ENCODE measurements around the gene MEIS2.

Gene MEIS2

GRCh38 chr15:36917411-36918267, 182.7 kb downstream of the MEIS2 start:
- no peak for DNase-seq

DNA sequence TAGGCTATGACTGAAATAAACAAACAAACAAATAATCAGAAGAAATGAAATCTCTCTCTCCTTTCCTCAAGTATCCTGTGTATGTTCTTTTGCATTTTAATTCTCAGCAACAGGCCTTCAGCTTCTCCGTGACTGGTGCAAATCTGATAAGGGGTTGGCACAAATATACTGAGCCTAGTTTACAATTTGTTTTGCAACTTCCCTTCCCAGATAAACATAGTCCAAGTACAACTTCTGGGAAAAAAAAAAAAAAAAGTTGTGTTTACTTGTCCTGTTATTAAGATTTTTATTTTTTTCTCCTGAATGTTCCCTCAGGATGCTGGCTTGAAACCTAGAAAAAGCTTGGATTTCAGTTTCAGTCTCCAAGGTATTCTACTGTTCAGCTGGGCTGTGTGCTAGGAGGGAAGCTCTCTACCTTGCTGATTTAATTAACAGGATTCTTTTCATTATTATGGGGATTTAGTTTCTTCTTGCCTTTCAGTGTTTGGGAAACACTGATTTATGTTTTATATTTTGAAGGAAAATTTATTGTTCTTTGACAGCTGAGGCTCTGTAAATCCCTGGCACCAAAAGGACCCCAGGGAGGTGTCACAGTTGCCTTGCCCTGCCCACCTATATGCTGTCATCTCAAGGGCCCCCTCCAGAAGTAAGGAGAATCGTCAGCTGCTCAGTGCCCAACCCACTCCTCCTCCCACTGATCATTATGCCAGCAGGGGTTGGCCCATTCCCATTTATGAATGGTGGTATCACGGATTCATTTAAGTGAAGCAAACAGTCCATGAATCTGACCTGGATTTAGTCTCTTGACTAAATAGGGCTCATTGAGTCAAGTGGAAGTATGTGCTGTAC, 185.2 kb downstream of the MEIS2 start:
- no peak for DNase-seq

- DNase-seq: no peak
Observed at GRCh38 chr15:36914466-36914865, 185.9 kb downstream of the MEIS2 start.

DNA sequence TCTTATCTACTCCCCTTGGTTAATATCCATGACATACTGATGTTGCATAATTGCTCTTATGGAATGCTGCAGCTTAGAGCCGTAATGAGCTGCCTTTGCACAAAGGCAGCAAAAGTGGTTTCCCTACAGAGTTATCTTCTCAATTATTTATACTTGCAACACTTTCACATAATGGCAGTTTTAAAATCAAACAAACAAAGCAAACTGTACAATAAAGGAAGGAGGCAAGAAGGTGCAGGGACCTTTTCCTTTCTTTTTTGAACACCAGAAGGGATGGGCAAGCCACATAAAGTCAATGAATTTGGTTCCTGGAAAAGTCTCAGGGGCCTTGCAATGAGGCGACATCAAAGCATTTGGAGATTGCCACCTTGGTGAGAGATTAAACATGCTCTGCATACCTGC, 188.0 kb downstream of the MEIS2 start:
- DNase-seq: no peak

- DNase-seq: no peak
Observed at GRCh38 chr15:36911322-36911944, 188.9 kb downstream of the MEIS2 start.

DNA sequence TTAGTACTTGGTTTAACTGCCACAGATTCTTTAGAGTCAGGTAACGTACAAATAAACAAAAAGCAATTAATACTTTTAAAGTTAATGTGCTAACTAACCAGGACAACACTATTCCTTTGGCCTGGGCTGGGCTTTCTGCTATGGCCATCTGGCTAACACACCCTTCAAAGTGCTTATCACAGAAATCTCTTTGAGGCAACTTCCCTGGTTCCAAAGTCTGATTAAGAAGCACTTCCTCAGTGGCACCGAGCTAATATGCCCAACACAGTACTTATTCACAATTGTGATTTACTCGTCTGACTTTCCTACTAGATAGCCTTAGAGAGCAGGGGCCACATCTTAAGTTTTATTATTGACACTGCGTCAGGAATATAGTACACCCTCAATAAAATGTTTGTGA, 191.4 kb downstream of the MEIS2 start:
- DNase-seq: no peak

DNA sequence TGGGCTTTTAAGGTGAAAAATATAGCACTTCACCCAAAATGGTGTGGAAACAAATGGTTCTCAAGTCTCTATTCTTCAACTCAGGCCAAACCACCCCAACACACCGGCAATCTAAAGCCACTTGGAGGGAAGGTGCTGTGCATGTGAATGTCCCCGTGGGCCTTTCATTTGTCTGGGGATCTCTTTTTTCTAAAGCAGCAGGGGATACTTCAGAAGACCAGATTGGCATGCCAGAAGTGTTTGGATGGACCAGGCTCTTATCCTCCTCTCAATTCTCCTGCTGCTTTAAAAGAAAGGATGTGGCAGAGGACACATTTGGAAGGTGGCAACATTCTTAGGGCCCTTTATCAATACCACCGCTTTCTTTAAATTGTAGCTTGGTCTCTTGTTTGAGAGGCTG, 193.1 kb downstream of the MEIS2 start:
- no peak for DNase-seq

- no peak for DNase-seq
Observed at GRCh38 chr15:36905908-36906307, 194.4 kb downstream of the MEIS2 start.

DNA sequence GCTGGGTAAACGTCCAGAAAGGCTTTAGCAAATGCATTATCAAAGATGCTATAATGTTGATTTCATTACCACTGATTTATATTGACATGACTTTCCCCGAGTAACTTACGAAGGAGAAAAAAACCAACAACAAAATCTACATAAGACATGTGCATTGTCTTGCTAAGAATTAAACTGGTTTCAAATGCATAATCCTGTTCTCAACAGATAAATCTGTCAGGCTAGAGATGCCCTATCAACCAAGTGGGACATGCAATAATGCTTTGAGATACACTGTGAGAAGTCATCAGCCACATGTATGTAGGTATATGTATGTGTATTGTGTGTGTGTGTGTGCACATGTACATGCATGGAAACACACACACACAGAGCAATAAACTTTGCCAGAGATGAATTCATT, 195.6 kb downstream of the MEIS2 start:
- no peak for DNase-seq

DNA sequence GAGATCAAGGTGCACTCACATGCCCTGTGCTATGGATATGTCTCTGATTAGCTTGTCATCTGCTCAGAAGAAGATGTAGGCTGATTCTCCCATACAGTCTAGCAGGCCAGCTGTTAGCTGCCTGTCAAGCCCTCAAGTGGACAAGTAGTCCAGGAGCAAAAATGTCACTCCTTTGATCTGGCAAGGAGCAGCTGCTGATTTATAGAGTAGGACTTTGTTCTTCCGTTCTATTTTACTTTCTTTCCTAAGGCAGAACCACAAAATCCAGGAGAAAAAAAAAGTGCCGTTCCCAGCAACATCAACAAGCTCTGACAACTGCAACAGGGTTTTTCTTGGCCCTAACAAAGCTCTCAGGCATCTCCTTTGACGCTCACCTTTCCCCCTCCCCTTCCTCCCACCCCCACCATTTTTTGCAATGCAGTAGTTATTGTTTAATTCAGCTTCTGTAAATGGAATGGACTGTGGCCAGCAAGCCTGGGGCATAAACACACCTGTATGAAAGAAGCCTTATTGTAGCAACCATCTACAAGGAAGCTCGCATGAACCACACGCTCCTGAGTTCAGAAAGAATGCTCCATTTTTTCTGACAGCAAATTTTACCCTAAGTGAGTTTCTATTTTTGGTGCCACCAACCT, 196.3 kb downstream of the MEIS2 start:
- DNase-seq: peak; percentile 10

DNA sequence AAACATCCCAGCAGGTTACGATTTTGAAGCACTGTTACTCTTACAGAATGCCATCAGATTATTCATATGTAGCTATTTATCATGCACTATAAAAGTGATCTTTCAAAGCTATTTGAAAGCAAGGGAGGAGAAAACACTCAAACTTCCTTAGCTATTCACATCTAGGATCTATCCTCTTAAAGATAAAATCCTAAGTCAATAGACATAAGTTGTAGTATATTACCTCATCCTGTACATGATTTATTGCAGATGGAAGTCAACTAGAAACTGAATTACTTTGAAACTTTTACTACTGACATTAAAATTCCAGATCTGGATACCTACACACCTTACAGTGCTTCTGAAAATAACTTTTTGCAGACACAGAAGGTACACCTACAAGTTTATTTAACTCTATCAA, 197.2 kb downstream of the MEIS2 start:
- DNase-seq: no peak

DNA sequence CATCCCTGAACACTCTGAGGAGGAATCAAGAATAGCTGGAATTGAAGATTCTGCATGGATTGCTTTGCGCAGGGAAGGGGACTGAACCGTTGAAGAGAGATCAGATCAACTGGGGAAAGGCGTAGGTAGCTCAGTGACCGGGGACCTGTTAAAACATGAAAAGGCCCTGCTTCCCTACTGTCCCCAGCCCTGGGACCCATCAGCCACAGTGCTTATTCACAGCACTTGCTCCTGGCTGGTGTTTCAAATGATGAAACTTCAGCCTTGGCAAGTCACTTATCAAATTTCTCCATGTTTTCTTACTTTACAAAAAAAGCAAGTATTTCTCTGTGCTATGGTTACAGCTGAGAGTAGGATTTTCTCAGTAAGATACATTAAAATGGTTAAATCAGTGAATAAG, 199.3 kb downstream of the MEIS2 start:
- DNase-seq: no peak

DNA sequence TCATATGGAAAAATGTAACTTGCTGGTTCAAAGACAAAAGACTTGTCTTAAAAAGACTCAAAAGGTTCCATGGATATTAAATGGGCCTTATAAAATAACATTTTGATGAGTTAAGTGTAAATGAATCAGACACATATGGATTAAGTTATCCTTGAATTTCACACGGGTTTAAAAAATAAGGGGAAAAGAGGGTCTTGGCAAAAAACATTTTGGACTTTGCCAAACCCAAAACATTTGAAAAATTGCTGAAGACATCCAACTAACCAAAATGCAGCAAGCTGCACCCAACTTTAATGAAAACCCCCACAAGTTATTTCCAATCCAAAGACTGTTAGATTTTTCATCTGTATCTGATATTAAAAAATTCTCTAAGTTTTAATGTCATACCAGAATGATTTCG, 200.7 kb downstream of the MEIS2 start:
- no peak for DNase-seq

- no peak for DNase-seq
Observed at GRCh38 chr15:36898536-36899126, 201.7 kb downstream of the MEIS2 start.

- no peak for DNase-seq
Observed at GRCh38 chr15:36897834-36898233, 202.5 kb downstream of the MEIS2 start.

- DNase-seq: no peak
Observed at GRCh38 chr15:36896949-36897348, 203.4 kb downstream of the MEIS2 start.

- no peak for DNase-seq
Observed at GRCh38 chr15:36894075-36894474, 206.3 kb downstream of the MEIS2 start.

DNA sequence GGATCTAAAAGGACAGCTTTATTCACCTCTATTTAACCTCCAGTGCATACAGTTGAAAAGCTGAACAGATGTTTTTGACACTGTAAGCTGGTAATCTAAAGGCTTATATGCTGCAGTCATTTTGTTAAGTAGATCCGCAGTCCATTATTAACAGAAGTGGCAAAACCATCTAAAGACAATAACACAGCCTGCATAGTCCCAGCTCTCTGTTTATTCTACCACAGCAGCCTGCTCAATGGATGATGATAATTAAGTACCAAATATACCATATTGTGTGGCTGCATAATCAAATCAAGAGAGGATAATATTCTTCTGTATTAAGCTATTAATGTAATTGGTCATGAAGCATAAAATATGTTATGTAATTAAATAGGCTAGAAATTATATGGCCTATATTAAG, 207.1 kb downstream of the MEIS2 start:
- DNase-seq: no peak

GRCh38 chr15:36888011-36888992, 212.0 kb downstream of the MEIS2 start:
- DNase-seq: no peak

DNA sequence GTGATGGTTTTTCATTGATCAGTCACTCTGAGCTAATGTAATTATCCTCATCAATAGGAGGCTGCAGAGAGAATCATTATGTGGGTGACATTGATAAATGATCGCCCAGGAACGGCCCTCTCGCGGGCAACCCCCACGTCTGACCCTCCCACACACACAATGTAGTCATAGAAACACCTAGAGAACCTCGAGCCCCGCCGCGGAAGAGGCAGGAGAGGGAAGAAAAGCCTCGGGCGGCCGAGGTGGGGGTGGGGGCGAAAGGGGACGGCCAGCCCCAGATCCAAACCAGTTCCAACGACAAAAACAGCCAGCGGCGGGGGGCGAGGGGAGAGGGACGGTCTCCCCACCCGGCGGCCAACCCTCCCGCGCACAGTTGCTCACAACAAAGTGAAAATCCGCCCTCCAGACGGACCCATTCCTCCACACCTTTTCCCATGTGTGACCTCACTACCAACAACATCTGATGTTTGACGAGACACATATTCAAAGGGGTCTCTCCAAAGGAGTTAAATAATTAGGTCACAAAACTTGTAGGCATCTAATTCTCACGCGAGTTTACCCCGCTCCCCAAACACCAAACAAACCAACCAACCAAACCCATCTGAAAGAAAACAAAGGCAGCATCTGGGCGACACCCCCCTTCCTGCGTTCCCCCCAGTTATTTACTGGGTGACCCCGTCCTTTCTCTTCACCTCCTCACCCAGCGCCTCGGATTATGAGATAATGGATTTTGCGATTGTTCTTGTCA, 213.0 kb downstream of the MEIS2 start:
- no peak for DNase-seq

- no peak for DNase-seq
Observed at GRCh38 chr15:36886701-36887100, 213.6 kb downstream of the MEIS2 start.

Measured in NCI-H1048 (cell line).